ENCODE results near the gene HTRA1.
A peak's percentile ranks its signal among the peaks of the same experiment; 100 is the strongest.

The HTRA1 gene

DNA sequence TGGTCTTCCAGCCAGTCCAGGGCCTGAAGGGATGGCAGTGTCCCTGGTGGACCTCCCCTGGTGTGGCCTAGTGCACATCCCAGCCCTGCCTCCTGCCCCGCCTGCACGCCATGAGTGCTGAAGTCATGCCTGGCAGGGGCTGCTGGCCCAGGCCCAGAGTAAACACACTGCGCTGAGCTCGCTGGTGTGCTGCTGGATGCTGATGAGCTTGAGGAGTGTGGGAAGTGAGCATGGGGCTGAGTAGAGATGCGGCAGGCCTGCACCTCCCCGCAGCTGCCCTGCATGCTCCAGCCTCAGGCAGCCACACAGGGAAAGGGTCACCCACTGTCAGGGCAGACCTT is 43.2 kb downstream of the HTRA1 start:
- ATAC-seq, result peak; percentile 99
- peak; percentile 80 for TF ChIP-seq CREB5 (CRISPR knock-in tag; IDR thresholded peaks at IDR 0.05; ENCODE audit: low read depth)
- TF ChIP-seq, protein P1, sequence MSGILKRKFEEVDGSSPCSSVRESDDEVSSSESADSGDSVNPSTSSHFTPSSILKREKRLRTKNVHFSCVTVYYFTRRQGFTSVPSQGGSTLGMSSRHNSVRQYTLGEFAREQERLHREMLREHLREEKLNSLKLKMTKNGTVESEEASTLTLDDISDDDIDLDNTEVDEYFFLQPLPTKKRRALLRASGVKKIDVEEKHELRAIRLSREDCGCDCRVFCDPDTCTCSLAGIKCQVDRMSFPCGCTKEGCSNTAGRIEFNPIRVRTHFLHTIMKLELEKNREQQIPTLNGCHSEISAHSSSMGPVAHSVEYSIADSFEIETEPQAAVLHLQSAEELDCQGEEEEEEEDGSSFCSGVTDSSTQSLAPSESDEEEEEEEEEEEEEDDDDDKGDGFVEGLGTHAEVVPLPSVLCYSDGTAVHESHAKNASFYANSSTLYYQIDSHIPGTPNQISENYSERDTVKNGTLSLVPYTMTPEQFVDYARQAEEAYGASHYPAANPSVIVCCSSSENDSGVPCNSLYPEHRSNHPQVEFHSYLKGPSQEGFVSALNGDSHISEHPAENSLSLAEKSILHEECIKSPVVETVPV (CRISPR knock-in tag; IDR thresholded peaks at IDR 0.05), result no peak
- TF ChIP-seq TOX (CRISPR knock-in tag; IDR thresholded peaks at IDR 0.05; ENCODE audit: borderline replicate concordance), result no peak
- TF ChIP-seq ZNF8 (CRISPR knock-in tag; IDR thresholded peaks at IDR 0.05), result no peak
- TF ChIP-seq ZC3H10 (CRISPR knock-in tag; IDR thresholded peaks at IDR 0.05), result no peak
- TF ChIP-seq ZFP30 (CRISPR knock-in tag; IDR thresholded peaks at IDR 0.05), result no peak
- TF ChIP-seq, protein P2, sequence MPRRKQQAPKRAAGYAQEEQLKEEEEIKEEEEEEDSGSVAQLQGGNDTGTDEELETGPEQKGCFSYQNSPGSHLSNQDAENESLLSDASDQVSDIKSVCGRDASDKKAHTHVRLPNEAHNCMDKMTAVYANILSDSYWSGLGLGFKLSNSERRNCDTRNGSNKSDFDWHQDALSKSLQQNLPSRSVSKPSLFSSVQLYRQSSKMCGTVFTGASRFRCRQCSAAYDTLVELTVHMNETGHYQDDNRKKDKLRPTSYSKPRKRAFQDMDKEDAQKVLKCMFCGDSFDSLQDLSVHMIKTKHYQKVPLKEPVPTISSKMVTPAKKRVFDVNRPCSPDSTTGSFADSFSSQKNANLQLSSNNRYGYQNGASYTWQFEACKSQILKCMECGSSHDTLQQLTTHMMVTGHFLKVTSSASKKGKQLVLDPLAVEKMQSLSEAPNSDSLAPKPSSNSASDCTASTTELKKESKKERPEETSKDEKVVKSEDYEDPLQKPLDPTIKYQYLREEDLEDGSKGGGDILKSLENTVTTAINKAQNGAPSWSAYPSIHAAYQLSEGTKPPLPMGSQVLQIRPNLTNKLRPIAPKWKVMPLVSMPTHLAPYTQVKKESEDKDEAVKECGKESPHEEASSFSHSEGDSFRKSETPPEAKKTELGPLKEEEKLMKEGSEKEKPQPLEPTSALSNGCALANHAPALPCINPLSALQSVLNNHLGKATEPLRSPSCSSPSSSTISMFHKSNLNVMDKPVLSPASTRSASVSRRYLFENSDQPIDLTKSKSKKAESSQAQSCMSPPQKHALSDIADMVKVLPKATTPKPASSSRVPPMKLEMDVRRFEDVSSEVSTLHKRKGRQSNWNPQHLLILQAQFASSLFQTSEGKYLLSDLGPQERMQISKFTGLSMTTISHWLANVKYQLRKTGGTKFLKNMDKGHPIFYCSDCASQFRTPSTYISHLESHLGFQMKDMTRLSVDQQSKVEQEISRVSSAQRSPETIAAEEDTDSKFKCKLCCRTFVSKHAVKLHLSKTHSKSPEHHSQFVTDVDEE (CRISPR knock-in tag; IDR thresholded peaks at IDR 0.05), result 0 out of 2 replicates have a peak, but pooled peaks have one; percentile 61
- no peak for TF ChIP-seq SNAI2 (CRISPR knock-in tag; IDR thresholded peaks at IDR 0.05)
- TF ChIP-seq POU6F1 (CRISPR knock-in tag; IDR thresholded peaks at IDR 0.05; ENCODE audit: borderline replicate concordance, low read depth), result no peak
- TF ChIP-seq OSR1 (CRISPR knock-in tag; IDR thresholded peaks at IDR 0.05), result no peak
- no peak for TF ChIP-seq CSDC2 (CRISPR knock-in tag; IDR thresholded peaks at IDR 0.05)
- TF ChIP-seq BACH2 (CRISPR knock-in tag; IDR thresholded peaks at IDR 0.05; ENCODE audit: borderline replicate concordance), result no peak
- TF ChIP-seq ZNF70 (CRISPR knock-in tag; IDR thresholded peaks at IDR 0.05), result 0 out of 2 replicates have a peak, but pooled peaks have one; percentile 46
- TF ChIP-seq PATZ1 (CRISPR knock-in tag; IDR thresholded peaks at IDR 0.05; ENCODE audit: borderline replicate concordance), result no peak
- no peak for TF ChIP-seq ESRRG (CRISPR knock-in tag; IDR thresholded peaks at IDR 0.05)
- TF ChIP-seq ARNTL (CRISPR knock-in tag; IDR thresholded peaks at IDR 0.05; ENCODE audit: borderline replicate concordance, low read depth), result no peak
- TF ChIP-seq ZNF565 (CRISPR knock-in tag; conservative IDR thresholded peaks at IDR 0.05; ENCODE audit: low read depth), result no peak
- peak; percentile 43; the same call in 1 of the 2 replicates for TF ChIP-seq ISL1 (CRISPR knock-in tag; IDR thresholded peaks at IDR 0.05)
- no peak for TF ChIP-seq RARB (CRISPR knock-in tag; IDR thresholded peaks at IDR 0.05)
- TF ChIP-seq PPARA (CRISPR knock-in tag; IDR thresholded peaks at IDR 0.05; ENCODE audit: borderline replicate concordance), result no peak
- peak; percentile 96 for TF ChIP-seq ZFP3 (CRISPR knock-in tag; IDR thresholded peaks at IDR 0.05)
- TF ChIP-seq TCF4 (CRISPR knock-in tag; IDR thresholded peaks at IDR 0.05; ENCODE audit: borderline replicate concordance), result peak; percentile 49; the same call in 1 of the 2 replicates
- TF ChIP-seq GLIS3 (CRISPR knock-in tag; IDR thresholded peaks at IDR 0.05), result no peak

DNA sequence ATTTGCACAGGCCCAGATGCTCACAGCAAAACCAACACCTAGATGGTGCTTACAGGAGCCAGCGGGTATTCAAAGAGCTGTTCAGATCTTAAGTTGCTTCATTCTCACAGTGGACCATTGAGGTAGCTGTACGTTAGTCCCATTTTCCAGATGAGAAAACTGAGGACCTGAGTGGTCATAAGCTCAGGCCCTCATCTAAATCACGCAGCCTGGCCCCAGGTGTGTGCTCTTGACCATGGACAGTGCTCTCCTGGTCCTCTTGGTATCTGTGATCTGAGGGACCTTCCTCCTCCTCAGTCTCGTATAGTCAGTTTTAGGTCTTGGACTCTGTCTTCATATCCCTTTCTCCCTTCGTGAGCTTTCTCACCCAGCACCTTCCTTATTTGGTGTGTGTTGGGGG is 43.7 kb downstream of the HTRA1 start:
- no peak for ATAC-seq
- TF ChIP-seq SNAI2 (CRISPR knock-in tag; IDR thresholded peaks at IDR 0.05) (no peak), GLIS3 (CRISPR knock-in tag; IDR thresholded peaks at IDR 0.05) (no peak), ZNF565 (CRISPR knock-in tag; conservative IDR thresholded peaks at IDR 0.05; ENCODE audit: low read depth) (no peak), OSR1 (CRISPR knock-in tag; IDR thresholded peaks at IDR 0.05) (no peak), ZNF8 (CRISPR knock-in tag; IDR thresholded peaks at IDR 0.05) (no peak), ISL1 (CRISPR knock-in tag; IDR thresholded peaks at IDR 0.05) (no peak), PATZ1 (CRISPR knock-in tag; IDR thresholded peaks at IDR 0.05; ENCODE audit: borderline replicate concordance) (no peak), TOX (CRISPR knock-in tag; IDR thresholded peaks at IDR 0.05; ENCODE audit: borderline replicate concordance) (no peak), RARB (CRISPR knock-in tag; IDR thresholded peaks at IDR 0.05) (no peak), TCF4 (CRISPR knock-in tag; IDR thresholded peaks at IDR 0.05; ENCODE audit: borderline replicate concordance) (no peak), PPARA (CRISPR knock-in tag; IDR thresholded peaks at IDR 0.05; ENCODE audit: borderline replicate concordance) (no peak), ZC3H10 (CRISPR knock-in tag; IDR thresholded peaks at IDR 0.05) (no peak), ZFP3 (CRISPR knock-in tag; IDR thresholded peaks at IDR 0.05) (no peak), ESRRG (CRISPR knock-in tag; IDR thresholded peaks at IDR 0.05) (no peak)
- TF ChIP-seq, protein P1 (CRISPR knock-in tag; IDR thresholded peaks at IDR 0.05), result no peak
- TF ChIP-seq, protein P2 (CRISPR knock-in tag; IDR thresholded peaks at IDR 0.05), result no peak

All from SK-N-SH treated with all-trans-retinoic acid at 6 μM for 48 hours (cell line).